ENCODE data around the gene TRIM15.
"Not testable (repeated sequence)": the region's sequence is repeated elsewhere in the genome, so short reads cannot be mapped to it uniquely, and the experiment has no call there.

TRIM15 gene

GRCh38 chr6:30200551-30201281 lies 37.4 kb downstream of the TRIM15 start:
- no peak for DNase-seq

- no peak for DNase-seq
Measured at GRCh38 chr6:30202366-30202765, 39.0 kb downstream of the TRIM15 start.

GRCh38 chr6:30204116-30204515 lies 40.8 kb downstream of the TRIM15 start:
- DNase-seq = no peak

GRCh38 chr6:30206152-30206551 lies 42.8 kb downstream of the TRIM15 start:
- DNase-seq = peak; percentile 15

- DNase-seq = peak; percentile 25
Measured at GRCh38 chr6:30206799-30207618, 43.7 kb downstream of the TRIM15 start.

GRCh38 chr6:30207619-30208295 lies 44.4 kb downstream of the TRIM15 start:
- no peak for DNase-seq

GRCh38 chr6:30211306-30211705 lies 48.0 kb downstream of the TRIM15 start:
- DNase-seq = no peak

- DNase-seq = no peak
Measured at GRCh38 chr6:30211899-30212298, 48.6 kb downstream of the TRIM15 start.

- peak; percentile 98 for DNase-seq
Measured at GRCh38 chr6:30212865-30213666, 49.7 kb downstream of the TRIM15 start, which contains the start of gene TRIM26. TSS of gene TRIM26 (minus strand) at chr6:30213406. CDS start at chr6:30199103, 14,303 bp downstream.

- DNase-seq = no peak
Measured at GRCh38 chr6:30213667-30213956, 50.3 kb downstream of the TRIM15 start.

GRCh38 chr6:30213957-30214656 lies 50.8 kb downstream of the TRIM15 start:
- DNase-seq = peak; percentile 79

- DNase-seq = no peak
Measured at GRCh38 chr6:30214657-30214982, 51.3 kb downstream of the TRIM15 start.

- no peak for DNase-seq
Measured at GRCh38 chr6:30216096-30216495, 52.8 kb downstream of the TRIM15 start.

GRCh38 chr6:30219244-30219643 lies 55.9 kb downstream of the TRIM15 start:
- DNase-seq = peak; percentile 46

GRCh38 chr6:30221395-30221794 lies 58.0 kb downstream of the TRIM15 start:
- not testable (repeated sequence) for DNase-seq

- DNase-seq = not testable (repeated sequence)
Measured at GRCh38 chr6:30221956-30222355, 58.6 kb downstream of the TRIM15 start.
